ENCODE data around the gene SPRYD7. TPM values are rescaled to one million over a fixed set of nuclear protein-coding genes. Genes with fewer than 3 reads are reported as not detected.
A peak's percentile ranks its signal among the peaks of the same experiment; 100 is the strongest.
"Not testable (repeated sequence)": the region's sequence is repeated elsewhere in the genome, so short reads cannot be mapped to it uniquely, and the experiment has no call there.

SPRYD7 gene
- total RNA-seq, 1 experiment from 2014 or later: 20.7 TPM

DNA sequence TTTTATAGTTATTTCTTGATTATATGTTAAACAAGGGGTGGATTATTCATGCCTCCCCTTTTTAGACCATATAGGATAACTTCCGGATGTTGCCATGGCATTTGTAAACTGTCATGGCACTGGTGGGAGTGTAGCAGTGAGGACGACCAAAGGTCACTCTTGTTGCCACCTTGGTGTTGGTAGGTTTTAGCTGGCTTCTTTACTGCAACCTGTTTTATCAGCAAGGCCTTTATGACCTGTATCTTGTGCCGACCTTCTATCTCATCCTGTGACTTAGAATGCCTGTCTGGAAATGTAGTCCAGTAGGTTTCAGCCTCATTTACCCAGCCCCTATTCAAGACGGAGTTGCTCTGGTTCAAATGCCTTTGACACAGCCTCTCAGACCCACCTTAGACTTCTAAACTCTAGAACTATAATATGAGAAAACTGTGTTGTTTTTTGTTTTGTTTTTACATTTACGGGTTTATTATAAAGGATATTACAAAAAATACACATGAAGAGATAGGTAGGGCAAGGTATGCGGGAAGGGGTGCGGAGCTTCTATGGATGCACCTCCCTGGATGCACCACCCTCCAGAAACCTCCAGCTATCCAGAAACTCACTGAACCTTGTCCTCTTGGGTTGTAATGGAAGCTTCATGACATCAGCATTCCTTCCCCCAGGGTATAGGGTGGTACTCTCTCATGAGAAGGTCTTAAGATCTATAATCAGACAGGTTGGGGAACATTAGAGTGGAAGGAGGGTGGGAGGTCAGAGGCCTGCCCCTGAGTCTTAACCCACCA is 15.8 kb upstream of the SPRYD7 start:
- H3K36me3 ChIP-seq (ENCODE audit: control insufficient read depth, insufficient read depth, low read length): no peaks in the 10 kb centered on the region
- no peak overlapping the region for H3K4me3 ChIP-seq (ENCODE audit: low read depth, low read length)
- intact Hi-C loops (cut with micrococcal nuclease; ENCODE audit: unreplicated experiment): no loop called here
- BruUV-seq (replicated peaks): no TSS peak
- TF ChIP-seq, protein P1, sequence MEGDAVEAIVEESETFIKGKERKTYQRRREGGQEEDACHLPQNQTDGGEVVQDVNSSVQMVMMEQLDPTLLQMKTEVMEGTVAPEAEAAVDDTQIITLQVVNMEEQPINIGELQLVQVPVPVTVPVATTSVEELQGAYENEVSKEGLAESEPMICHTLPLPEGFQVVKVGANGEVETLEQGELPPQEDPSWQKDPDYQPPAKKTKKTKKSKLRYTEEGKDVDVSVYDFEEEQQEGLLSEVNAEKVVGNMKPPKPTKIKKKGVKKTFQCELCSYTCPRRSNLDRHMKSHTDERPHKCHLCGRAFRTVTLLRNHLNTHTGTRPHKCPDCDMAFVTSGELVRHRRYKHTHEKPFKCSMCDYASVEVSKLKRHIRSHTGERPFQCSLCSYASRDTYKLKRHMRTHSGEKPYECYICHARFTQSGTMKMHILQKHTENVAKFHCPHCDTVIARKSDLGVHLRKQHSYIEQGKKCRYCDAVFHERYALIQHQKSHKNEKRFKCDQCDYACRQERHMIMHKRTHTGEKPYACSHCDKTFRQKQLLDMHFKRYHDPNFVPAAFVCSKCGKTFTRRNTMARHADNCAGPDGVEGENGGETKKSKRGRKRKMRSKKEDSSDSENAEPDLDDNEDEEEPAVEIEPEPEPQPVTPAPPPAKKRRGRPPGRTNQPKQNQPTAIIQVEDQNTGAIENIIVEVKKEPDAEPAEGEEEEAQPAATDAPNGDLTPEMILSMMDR (IDR thresholded peaks at IDR 0.05; ENCODE audit: insufficient read depth in 1 of 2, low read depth in 1 of 2, low read length in 1 of 2, severe bottlenecking in 1 of 2, unreplicated experiment in 1 of 2): no peak
- H3K36me3 Mint-ChIP-seq (ENCODE audit: insufficient read depth, unreplicated experiment): no peaks in the 10 kb centered on the region
- no peak overlapping the region for H3K4me3 Mint-ChIP-seq (ENCODE audit: unreplicated experiment)
- CTCF ChIA-PET: no interaction called here
- POLR2A ChIA-PET: interaction anchor here (1.0 kb wide), 1 partner anchor 16 kb away, joined by 3 read pairs; the partner anchor contains the start of gene SPRYD7
- peaks cover 7% of the 10 kb centered on the region for H3K9me3 Mint-ChIP-seq (ENCODE audit: unreplicated experiment)
- H3K27ac Mint-ChIP-seq (ENCODE audit: unreplicated experiment): peak overlapping the region; percentile 48
- DNase-seq: peak; percentile 50 to 67
- H3K9me3 ChIP-seq: peaks cover 4% of the 10 kb centered on the region; the same call in 1 of the 2 replicates
- peaks cover 31% of the 10 kb centered on the region for H3K4me1 ChIP-seq
- H3K27me3 ChIP-seq (replicated peaks; ENCODE audit: control insufficient read depth, insufficient read depth, low read length): no peaks in the 10 kb centered on the region
- no peaks in the 10 kb centered on the region for H3K27me3 Mint-ChIP-seq (ENCODE audit: insufficient read depth, unreplicated experiment)
- H3K4me1 Mint-ChIP-seq (ENCODE audit: low read depth, unreplicated experiment): peaks cover 7% of the 10 kb centered on the region

DNA sequence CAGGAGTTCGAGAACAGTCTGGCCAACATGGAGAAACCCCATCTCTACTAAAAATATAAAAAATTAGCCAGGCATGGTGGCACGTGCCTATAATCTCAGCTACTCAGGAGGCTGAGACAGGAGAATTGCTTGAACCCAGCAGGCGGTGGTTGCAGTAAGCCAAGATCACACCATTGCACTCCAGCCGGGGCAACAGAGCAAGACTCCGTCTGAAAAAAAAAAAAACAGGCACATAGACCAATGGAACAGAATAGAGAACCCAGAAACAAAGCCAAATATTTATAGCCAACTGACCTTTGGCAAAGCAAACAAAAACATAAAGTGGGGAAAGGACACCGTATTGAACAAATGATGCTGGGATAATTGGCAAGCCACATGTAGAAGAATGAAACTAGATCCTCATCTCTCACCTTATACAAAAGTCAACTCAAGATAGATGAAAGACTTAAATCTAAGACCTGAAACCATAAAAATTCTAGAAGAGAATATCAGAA is 12.7 kb upstream of the SPRYD7 start:
- DNase-seq; H3K4me3 ChIP-seq (ENCODE audit: low read depth, low read length); H3K9me3 Mint-ChIP-seq (ENCODE audit: unreplicated experiment); H3K27me3 ChIP-seq (replicated peaks; ENCODE audit: control insufficient read depth, insufficient read depth, low read length); H3K4me1 Mint-ChIP-seq (ENCODE audit: low read depth, unreplicated experiment); CTCF ChIA-PET; intact Hi-C loops (cut with micrococcal nuclease; ENCODE audit: unreplicated experiment); H3K27me3 Mint-ChIP-seq (ENCODE audit: insufficient read depth, unreplicated experiment); BruUV-seq (replicated peaks); POLR2A ChIA-PET; H3K36me3 Mint-ChIP-seq (ENCODE audit: insufficient read depth, unreplicated experiment); H3K9me3 ChIP-seq; H3K27ac Mint-ChIP-seq (ENCODE audit: unreplicated experiment); H3K36me3 ChIP-seq (ENCODE audit: control insufficient read depth, insufficient read depth, low read length); H3K4me3 Mint-ChIP-seq (ENCODE audit: unreplicated experiment): not testable (repeated sequence)
- peaks cover 25% of the 10 kb centered on the region for H3K4me1 ChIP-seq

DNA sequence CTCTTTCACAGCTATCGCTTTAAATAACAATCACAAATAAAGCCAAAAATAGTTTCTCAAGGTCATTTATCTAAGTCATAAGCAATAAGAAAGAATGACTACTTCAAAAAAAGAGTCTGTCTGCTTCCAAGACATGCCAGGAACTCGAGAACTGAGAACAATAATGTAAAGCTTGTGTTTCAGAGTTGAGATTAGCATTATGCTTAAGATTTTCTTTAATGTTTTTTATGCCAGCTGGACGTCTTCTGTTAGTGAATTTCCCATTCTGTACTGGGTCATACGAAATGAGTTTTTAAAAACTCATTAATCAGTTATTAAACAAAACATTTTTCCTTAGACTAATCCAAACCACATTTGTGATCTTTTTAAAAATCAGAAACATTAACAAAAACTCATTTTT is 3.2 kb upstream of the SPRYD7 start:
- intact Hi-C loops (cut with micrococcal nuclease; ENCODE audit: unreplicated experiment): loop anchor here (5.0 kb wide), 3 partner anchors 183 to 497 kb away; partner anchors contain the start of genes CAB39L and SETDB2
- H3K27ac Mint-ChIP-seq (ENCODE audit: unreplicated experiment): peak overlapping the region; percentile 71
- CTCF ChIA-PET: interaction anchor here (1.0 to 1.9 kb wide), 4 partner anchors 37 to 199 kb away, joined by 3 to 8 read pairs (median 4); partner anchors contain the start of gene TRIM13
- H3K9me3 ChIP-seq: no peaks in the 10 kb centered on the region
- TF ChIP-seq, protein P1 (IDR thresholded peaks at IDR 0.05; ENCODE audit: insufficient read depth in 1 of 2, low read depth in 1 of 2, low read length in 1 of 2, severe bottlenecking in 1 of 2, unreplicated experiment in 1 of 2): no peak
- peaks cover 38% of the 10 kb centered on the region for H3K4me1 Mint-ChIP-seq (ENCODE audit: low read depth, unreplicated experiment)
- DNase-seq: no peak
- no TSS peak for BruUV-seq (replicated peaks)
- peak overlapping the region; percentile 100 for H3K4me3 Mint-ChIP-seq (ENCODE audit: unreplicated experiment)
- no peak overlapping the region for H3K4me3 ChIP-seq (ENCODE audit: low read depth, low read length)
- no peaks in the 10 kb centered on the region for H3K27me3 Mint-ChIP-seq (ENCODE audit: insufficient read depth, unreplicated experiment)
- H3K36me3 Mint-ChIP-seq (ENCODE audit: insufficient read depth, unreplicated experiment): peaks cover 13% of the 10 kb centered on the region
- peaks cover 55% of the 10 kb centered on the region for H3K4me1 ChIP-seq
- H3K9me3 Mint-ChIP-seq (ENCODE audit: unreplicated experiment): no peaks in the 10 kb centered on the region
- no peaks in the 10 kb centered on the region for H3K36me3 ChIP-seq (ENCODE audit: control insufficient read depth, insufficient read depth, low read length)
- H3K27me3 ChIP-seq (replicated peaks; ENCODE audit: control insufficient read depth, insufficient read depth, low read length): no peaks in the 10 kb centered on the region
- POLR2A ChIA-PET: interaction anchor here (0.5 to 1.1 kb wide), 4 partner anchors 58 to 1941 kb away, joined by 3 to 5 read pairs (median 4); partner anchors contain the start of genes EBPL and TRIM13
